M059J (cell line): ENCODE measurements around the gene FKBP14. TPM values are rescaled to one million over a fixed set of nuclear protein-coding genes. Genes with fewer than 3 reads are reported as not detected.

ENCODE experiments used
- DNase-seq: peaks from one replicate; pipeline ENCODE4 v3.0.0-alpha.2; 2012; ENCODE audit warnings: low read depth
- total RNA-seq: library from RNA; depleted of rRNA; stranded (reverse); fragments of >200 nt; shearing (Covaris generic); gene quantifications from 2 replicates; pipeline ENCODE4 v1.2.3, GENCODE V29; 2014; rRNA removed

Gene FKBP14
- 30.1 and 39.8 TPM in 2 replicates for total RNA-seq

DNA sequence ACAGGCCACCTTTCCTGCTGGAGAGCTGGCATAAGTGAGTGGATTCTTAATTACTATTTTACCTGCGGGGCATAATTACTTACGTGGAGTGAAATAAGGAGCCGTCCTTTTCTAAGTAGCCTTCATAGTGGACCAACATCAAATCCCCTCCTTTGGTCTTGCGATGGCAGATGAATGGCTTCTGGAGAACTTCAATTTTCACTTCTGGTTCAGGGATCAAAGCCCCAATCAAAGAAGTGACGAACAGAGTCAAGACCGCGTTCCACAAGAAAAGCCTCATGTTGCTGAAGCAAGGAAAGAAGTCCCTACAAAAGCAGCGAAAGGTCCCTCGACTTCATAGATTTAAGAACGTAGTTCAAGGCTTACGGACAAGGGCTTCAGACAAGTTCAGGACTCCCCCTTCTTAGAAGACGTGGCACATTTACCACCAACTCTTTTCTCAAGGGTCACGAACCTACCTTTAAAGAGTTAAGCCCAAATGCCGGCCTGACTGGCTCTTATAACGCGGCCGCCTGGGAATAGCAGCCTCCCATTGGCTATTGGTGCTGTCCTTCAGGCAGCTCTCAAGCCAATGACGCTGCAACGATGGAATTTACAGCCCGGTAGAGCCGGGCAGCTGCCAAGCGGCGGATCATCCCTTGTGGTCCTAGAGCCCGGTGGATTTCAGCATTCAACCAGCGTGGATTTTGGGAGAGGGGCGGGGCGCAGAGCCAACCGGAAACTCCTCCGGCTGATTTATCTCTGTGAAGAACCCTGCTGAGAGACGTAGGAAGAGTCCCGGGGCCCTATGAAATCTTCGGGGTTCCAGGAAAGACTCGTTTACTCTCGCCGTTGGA is at the start of gene FKBP14:
Gene FKBP14, minus strand, starts transcription at position 474 of the 836 bp plus-strand sequence. Its CDS starts 194 bp downstream, at position 280.
- peak; percentile 100 for DNase-seq

DNA sequence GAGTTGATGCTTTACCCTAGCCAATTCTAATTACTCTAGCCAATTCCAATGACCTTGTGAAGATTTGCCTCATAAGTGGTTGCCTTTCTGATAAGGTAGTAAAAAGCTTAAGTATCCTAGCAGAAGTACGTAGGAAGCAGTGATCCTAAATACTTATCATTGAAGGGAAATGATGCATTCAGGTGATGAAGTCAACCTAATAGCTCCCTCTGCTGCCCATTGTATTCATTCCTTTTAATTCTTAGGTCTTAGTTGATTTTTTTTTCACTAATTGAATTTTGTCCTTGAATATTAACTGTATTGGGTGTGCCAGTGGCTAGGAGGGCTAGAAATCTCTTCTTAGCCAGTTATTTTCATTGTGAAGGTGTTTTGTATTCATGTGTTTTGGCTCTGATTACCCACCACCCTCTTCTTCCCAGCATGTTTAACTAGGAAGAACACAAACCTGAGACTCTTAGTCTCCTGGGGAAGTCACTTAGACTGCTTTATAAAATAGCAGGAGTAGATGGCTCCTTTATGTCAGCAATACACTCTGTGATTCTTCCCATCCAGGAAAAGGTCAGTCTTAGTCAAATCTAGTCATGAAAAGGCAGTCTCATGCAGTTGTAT is 48.0 kb upstream of the FKBP14 start:
- DNase-seq: peak; percentile 54

- no peak for DNase-seq
These were observed 46.2 kb upstream of the FKBP14 start for GRCh38 chr7:30072735-30073134.

- no peak for DNase-seq
These were observed 43.5 kb upstream of the FKBP14 start for GRCh38 chr7:30070052-30070451.

DNA sequence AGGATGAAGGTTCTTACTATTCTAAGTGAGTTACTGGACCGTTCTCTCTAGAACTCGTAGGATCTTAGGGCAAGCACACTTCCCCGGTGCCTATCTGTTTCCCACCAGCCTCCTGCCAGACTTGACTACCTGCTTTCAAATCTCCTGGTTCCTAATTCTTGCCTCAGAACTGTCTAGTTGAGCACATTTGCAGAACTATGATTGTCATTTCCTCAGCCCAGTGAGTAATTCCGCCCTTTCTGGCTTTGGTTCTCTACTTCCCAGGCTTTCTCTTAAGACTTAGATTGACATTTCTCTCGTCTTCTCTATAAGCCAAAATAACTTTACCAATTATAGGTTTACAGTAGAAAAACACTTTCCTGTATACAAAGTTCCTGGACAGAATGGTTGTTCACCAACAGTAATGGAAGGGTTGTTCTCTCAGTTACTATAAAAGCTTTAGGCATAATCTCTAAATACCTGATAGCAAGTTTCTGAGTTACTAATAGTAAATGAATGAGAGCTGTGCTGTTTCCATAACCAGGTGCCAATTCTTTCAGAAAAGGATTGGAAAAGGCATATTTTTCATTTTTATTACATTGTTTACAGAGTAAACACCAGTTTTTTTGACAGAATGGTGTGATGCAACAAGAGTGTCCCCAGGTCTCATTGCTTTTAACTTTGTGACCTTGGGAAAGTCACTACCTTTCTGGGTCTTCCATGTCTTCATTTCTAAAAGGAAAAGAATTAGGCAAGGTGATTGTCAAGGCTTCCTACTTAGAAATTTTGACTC is 42.8 kb upstream of the FKBP14 start:
- DNase-seq: no peak

DNA sequence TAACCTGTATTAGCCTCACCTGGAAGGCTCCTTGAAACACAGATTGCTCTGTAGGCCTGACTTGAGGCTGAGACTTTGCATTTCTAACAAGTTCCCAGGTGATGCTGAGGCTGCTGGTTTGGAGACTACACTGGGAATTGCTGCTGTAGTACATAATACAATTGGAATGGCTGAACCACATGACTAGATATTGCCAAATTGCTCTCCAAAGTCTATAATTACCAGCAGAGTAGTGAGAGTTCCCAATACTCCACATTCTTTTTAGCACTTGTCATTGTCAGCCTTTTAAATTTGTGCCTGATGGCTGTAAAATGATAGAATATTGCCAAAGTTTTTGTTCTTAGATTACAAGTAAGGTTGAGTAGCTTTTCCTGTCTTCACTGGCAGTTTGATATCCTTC is 41.6 kb upstream of the FKBP14 start:
- DNase-seq: peak; percentile 56

- no peak for DNase-seq
These were observed 40.2 kb upstream of the FKBP14 start for GRCh38 chr7:30066687-30067086.

DNA sequence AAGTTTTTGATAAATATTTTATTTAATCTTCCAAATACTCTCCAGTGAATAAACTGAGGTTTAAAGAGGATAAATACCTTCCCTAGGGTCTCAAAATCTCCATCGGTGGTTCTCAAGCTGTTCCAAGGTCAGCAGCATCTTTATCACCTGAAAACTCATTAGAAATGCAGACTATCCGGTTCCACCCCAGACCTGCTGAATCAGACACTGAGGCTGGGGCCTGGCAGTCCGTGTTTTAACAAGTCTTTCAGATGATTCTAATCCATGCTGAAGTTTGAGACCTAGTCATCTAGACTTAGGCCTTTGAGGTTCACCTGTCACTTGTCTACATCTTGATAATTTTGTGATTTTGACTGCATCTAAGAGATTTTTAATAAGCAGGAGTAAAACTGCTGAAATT is 39.2 kb upstream of the FKBP14 start:
- DNase-seq: no peak

DNA sequence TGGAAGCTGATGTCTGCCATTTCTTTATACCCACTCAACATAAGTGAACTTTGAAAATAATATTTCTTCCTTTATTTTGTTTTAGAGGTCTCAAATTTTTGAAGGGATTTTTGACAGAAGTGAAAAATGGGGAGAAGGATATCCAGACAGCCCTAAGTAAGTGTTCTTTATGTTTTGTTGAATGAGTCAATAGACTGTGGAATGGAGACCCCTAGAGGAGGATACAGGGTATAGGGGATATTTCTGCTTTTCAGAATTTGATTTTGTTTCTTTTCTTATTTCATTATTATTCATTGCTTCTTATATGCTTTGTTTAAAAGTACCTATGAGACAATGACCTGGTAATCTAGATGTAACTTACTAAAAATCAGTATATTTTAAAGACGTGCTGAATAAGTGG is 36.1 kb upstream of the FKBP14 start:
- DNase-seq: peak; percentile 58

DNA sequence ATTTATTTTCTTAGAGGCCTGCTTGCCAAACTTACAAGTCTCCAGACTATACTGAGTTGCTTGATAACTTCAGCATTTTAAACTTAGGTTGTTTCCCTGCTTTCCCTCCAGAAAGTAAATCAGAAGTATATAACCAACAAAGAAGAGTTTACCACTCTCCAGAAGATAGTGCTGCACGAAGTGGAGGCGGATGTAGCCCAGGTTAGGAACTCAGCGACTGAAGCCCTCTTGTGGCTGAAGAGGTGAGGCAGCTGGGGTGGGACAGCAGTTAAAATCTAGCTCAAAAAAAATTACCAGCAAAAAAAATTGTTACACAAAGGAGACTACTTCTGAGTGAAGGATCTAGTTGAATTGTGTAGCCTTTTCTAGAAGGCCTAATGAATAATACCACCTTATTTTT is 35.3 kb upstream of the FKBP14 start:
- DNase-seq: peak; percentile 12

DNA sequence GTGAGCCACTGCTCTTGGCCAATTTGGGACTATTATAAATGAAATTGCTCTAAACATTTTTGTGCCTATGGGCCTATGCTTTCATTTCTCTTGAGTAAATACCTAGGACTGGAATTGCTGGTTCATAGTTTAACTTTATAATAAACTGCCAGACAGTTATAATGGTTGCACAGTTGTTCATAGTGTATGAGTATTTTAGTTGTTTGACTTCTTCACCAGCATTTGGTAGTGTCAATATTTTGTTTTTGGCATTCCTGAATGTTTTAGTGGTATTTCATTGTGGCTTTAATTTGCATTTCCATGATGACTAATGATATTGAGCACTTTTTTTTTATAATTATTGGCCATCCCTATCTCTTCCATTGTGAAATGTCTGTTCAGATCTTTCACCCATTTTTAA is 31.2 kb upstream of the FKBP14 start:
- DNase-seq: peak; percentile 26

DNA sequence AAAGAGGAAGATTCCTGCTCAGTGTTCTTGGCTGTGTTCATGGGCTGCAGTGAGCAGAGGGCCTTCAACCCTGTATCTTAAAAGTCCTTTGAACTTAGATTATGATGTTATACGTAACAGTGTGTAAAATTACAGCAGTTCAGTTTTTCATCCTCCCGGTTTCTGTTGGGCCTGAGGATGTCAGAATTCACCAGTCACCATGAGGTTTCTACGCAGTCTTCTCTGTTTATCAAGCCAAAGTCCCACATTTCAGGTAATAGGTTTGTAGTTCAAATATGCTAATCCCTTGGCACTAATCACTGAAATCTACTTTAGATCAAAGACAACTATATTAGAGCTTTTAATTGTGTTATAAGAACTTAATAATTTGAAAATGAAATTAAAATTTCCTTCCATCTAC is 26.6 kb upstream of the FKBP14 start:
- DNase-seq: no peak

DNA sequence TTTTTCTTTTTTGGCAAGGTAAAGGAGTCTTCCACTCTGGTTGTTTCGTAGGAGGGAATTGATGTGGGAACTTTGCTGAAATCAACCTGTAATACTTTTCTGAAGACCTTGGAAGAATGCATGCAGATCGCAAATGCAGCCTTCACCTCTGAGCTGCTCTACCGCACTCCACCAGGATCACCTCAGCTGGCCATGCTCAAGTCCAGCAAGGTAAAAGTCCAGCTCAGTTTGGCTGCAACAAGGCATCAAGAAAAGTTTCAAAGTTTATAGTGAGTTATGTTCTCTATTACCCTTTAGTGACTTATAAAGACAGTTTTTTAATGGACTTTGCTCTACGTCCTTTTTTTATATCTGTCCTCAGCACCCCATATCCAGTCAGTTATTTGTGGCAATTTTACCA is 22.7 kb upstream of the FKBP14 start:
- DNase-seq: no peak

- no peak for DNase-seq
These were observed 22.1 kb upstream of the FKBP14 start for GRCh38 chr7:30048582-30048981.

GRCh38 chr7:30047124-30047523 is 20.6 kb upstream of the FKBP14 start:
- DNase-seq: no peak

GRCh38 chr7:30046127-30046770 is 19.7 kb upstream of the FKBP14 start:
- no peak for DNase-seq

GRCh38 chr7:30041526-30042269 is 15.2 kb upstream of the FKBP14 start:
- DNase-seq: no peak

- DNase-seq: no peak
These were observed 14.4 kb upstream of the FKBP14 start for GRCh38 chr7:30040938-30041337.

- DNase-seq: no peak
These were observed 11.9 kb upstream of the FKBP14 start for GRCh38 chr7:30038196-30038980.

GRCh38 chr7:30036220-30036619 is 9.7 kb upstream of the FKBP14 start:
- no peak for DNase-seq

DNA sequence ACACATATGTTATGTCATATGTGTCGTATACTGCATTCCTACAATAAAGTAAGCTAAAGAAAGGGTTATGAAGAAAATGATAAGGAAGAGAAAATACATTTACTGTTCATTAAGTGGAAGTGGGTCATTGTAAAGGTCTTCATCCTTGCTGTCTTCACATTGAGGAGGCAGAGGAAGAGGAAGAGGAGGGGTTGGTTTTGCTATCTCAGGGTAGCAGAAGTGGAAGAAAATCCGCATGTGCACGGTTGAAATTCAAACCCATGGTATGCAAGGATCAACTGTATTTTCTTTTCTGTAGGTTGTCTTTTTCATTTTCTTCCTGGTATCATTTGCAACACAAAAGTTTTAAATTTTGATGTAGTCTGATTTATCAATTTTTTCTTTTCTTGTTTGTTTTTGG is 8.0 kb upstream of the FKBP14 start:
- DNase-seq: no peak
